Hepatocyte (in vitro differentiated cells): ENCODE measurements around the gene PTPN14. TPM values are rescaled to one million over a fixed set of nuclear protein-coding genes. Genes with fewer than 3 reads are reported as not detected.

ENCODE experiments used
- DNase-seq: peaks from one replicate; pipeline ENCODE4 v3.0.0-alpha.2; 2016; ENCODE audit warnings: low spot score
- H2AFZ ChIP-seq: fragments of 200-600 bp; sonication (generic); 2 replicates; pipeline ENCODE4 v1.6.0; 2016; ENCODE audit warnings: antibody characterized with exemption, mild to moderate bottlenecking
- H3K27ac ChIP-seq: fragments of 200-600 bp; sonication (generic); 2 replicates; pipeline ENCODE4 v1.5.1; 2016; ENCODE audit warnings: mild to moderate bottlenecking
- H3K27me3 ChIP-seq: fragments of 200-600 bp; sonication (generic); 2 replicates; pipeline ENCODE4 v1.6.1; 2016
- H3K36me3 ChIP-seq: fragments of 200-600 bp; sonication (generic); replicated peaks from 2 replicates; pipeline ENCODE4 v1.5.1; 2016; ENCODE audit warnings: low read depth; ENCODE audit not compliant: insufficient read depth
- H3K4me1 ChIP-seq: fragments of 200-600 bp; sonication (generic); 2 replicates; pipeline ENCODE4 v1.5.1; 2016; ENCODE audit warnings: mild to moderate bottlenecking, moderate library complexity; ENCODE audit not compliant: insufficient read depth
- H3K4me2 ChIP-seq: fragments of 200-600 bp; sonication (generic); 2 replicates; pipeline ENCODE4 v1.6.0; 2016
- H3K4me3 ChIP-seq: fragments of 200-600 bp; sonication (generic); 2 replicates; pipeline ENCODE4 v1.5.1; 2016; ENCODE audit warnings: mild to moderate bottlenecking
- H3K79me2 ChIP-seq: fragments of 200-600 bp; sonication (generic); 2 replicates; pipeline ENCODE4 v1.6.0; 2017; ENCODE audit warnings: mild to moderate bottlenecking
- H3K9me2 ChIP-seq: fragments of 200-600 bp; sonication (generic); replicated peaks from 2 replicates; pipeline ENCODE4 v1.6.0; 2017; ENCODE audit warnings: mild to moderate bottlenecking; ENCODE audit not compliant: insufficient read depth
- H3K9me3 ChIP-seq: fragments of 200-600 bp; sonication (generic); 2 replicates; pipeline ENCODE4 v1.5.1; 2016; ENCODE audit warnings: low read depth, mild to moderate bottlenecking
- H4K20me1 ChIP-seq: fragments of 200-600 bp; sonication (generic); 2 replicates; pipeline ENCODE4 v1.6.0; 2016; ENCODE audit warnings: mild to moderate bottlenecking; ENCODE audit not compliant: insufficient read depth, poor library complexity, severe bottlenecking
- CTCF ChIP-seq: fragments of 200-600 bp; sonication (generic); IDR thresholded peaks from 2 replicates; pipeline ENCODE4 v1.5.1; 2016; ENCODE audit warnings: antibody characterized with exemption, mild to moderate bottlenecking; ENCODE audit not compliant: poor library complexity
- EZH2 ChIP-seq: fragments of 200-600 bp; sonication (generic); IDR thresholded peaks from 2 replicates; pipeline ENCODE4 v1.6.1; 2016; ENCODE audit warnings: antibody characterized with exemption, mild to moderate bottlenecking, borderline replicate concordance
- EZH2phosphoT487 ChIP-seq: fragments of 200-600 bp; sonication (generic); IDR thresholded peaks from one replicate; pipeline ENCODE4 v1.6.1; 2018; ENCODE audit warnings: antibody characterized with exemption, mild to moderate bottlenecking, low read depth, moderate library complexity; ENCODE audit not compliant: unreplicated experiment, severe bottlenecking
- WGBS: methylation state at CpG from one replicate; pipeline ENCODE4 v1.1.6; 2016; ENCODE audit warnings: low lambda C conversion rate; ENCODE audit errors: missing lambda C conversion rate; 5-methylcytosine and 5-hydroxymethylcytosine counted together
- polyA plus RNA-seq: library from polyadenylated mRNA; unstranded; fragments of >200 nt; fragmentation: Nextera tagmentation; extraction: Ambion mirVana; gene quantifications from 2 replicates; pipeline ENCODE4 v1.2.1, GENCODE V29; 2016
- total RNA-seq: library from RNA; depleted of rRNA; stranded (reverse); fragments of >200 nt; gene quantifications from 2 replicates; pipeline ENCODE4 v1.2.3, GENCODE V29; 2014

The PTPN14 gene
- total and polyA plus RNA-seq, 2 experiments from 2014 or later = 9.5 to 21.7 TPM

- no peak for TF ChIP-seq CTCF
Observed at GRCh38 chr1:214360116-214360515, 191.3 kb downstream of the PTPN14 start.

GRCh38 chr1:214354440-214355148 lies 196.8 kb downstream of the PTPN14 start:
- Histone ChIP-seq H3K79me2 (no peaks in the 10 kb centered on the region), H3K9me2 (no peaks in the 10 kb centered on the region), H3K4me2 (no peak overlapping the region), H3K36me3 (no peaks in the 10 kb centered on the region), H3K4me1 (no peaks in the 10 kb centered on the region), H3K27ac (no peak overlapping the region), H3K9me3 (no peaks in the 10 kb centered on the region), H3K4me3 (no peak overlapping the region), H2AFZ (no peak overlapping the region), H4K20me1 (no peaks in the 10 kb centered on the region), H3K27me3 (no peaks in the 10 kb centered on the region)
- no peak for TF ChIP-seq EZH2
- no peak for TF ChIP-seq CTCF
- TF ChIP-seq EZH2phosphoT487 = no peak
- no peak for DNase-seq
- WGBS = 70% methylated on average over 4 of the region's 4 CpGs

More at GRCh38 chr1:214360116-214360515, 191.3 kb downstream of the PTPN14 start:
- 88% methylated on average over 5 of the region's 5 CpGs for WGBS
- no peak for DNase-seq
- Histone ChIP-seq H3K27ac (no peak overlapping the region), H3K9me3 (no peaks in the 10 kb centered on the region), H3K4me3 (no peak overlapping the region), H3K27me3 (no peaks in the 10 kb centered on the region), H3K36me3 (no peaks in the 10 kb centered on the region), H3K4me2 (no peak overlapping the region), H3K9me2 (no peaks in the 10 kb centered on the region), H3K79me2 (no peaks in the 10 kb centered on the region), H4K20me1 (no peaks in the 10 kb centered on the region), H2AFZ (no peak overlapping the region), H3K4me1 (peaks cover 5% of the 10 kb centered on the region)

GRCh38 chr1:214352838-214353237 lies 198.6 kb downstream of the PTPN14 start:
- Histone ChIP-seq H3K4me2 (no peak overlapping the region), H3K36me3 (no peaks in the 10 kb centered on the region), H3K4me1 (no peaks in the 10 kb centered on the region), H3K79me2 (no peaks in the 10 kb centered on the region), H3K27ac (no peak overlapping the region), H3K9me3 (no peaks in the 10 kb centered on the region), H3K9me2 (no peaks in the 10 kb centered on the region), H3K27me3 (no peaks in the 10 kb centered on the region), H4K20me1 (no peaks in the 10 kb centered on the region), H3K4me3 (no peak overlapping the region), H2AFZ (no peak overlapping the region)
- WGBS = 96% methylated on average over 4 of the region's 4 CpGs
- no peak for DNase-seq
- TF ChIP-seq EZH2 (no peak), EZH2phosphoT487 (no peak), CTCF (no peak)
